Mucosa of rectum (tissue), 2 donors: ENCODE results near the gene NADK2.

Experiments
- H3K27ac ChIP-seq, 2 donors: one replicate each; pipeline ENCODE4 v1.7.0; 2013; ENCODE audit warnings: inconsistent platforms in 2 of 2, low read depth in 2 of 2, low read length in 2 of 2
- H3K27me3 ChIP-seq, 2 donors: one replicate each; pipeline ENCODE4 v1.7.0; 2013; ENCODE audit warnings: low read length in 2 of 2; ENCODE audit not compliant: control insufficient read depth in 2 of 2, insufficient read depth in 2 of 2
- H3K36me3 ChIP-seq, 2 donors: one replicate each; pipeline ENCODE4 v1.7.0; 2013; ENCODE audit warnings: low read length in 2 of 2; ENCODE audit not compliant: control insufficient read depth in 2 of 2, insufficient read depth in 2 of 2
- H3K4me1 ChIP-seq, 2 donors: one replicate each; pipeline ENCODE4 v1.7.0; 2013; ENCODE audit warnings: low read length in 2 of 2, mild to moderate bottlenecking in 1 of 2; ENCODE audit not compliant: control insufficient read depth in 2 of 2, insufficient read depth in 2 of 2
- H3K4me3 ChIP-seq, 2 donors: one replicate each; pipeline ENCODE4 v1.7.0; 2013; ENCODE audit warnings: low read length in 2 of 2
- H3K9ac ChIP-seq, 2 donors: one replicate each; pipeline ENCODE4 v1.7.0; 2013; ENCODE audit warnings: low read length in 2 of 2, low read depth in 1 of 2, mild to moderate bottlenecking in 1 of 2
- H3K9me3 ChIP-seq, 2 donors: one replicate each; pipeline ENCODE4 v1.7.0; 2013; ENCODE audit warnings: low read length in 2 of 2; ENCODE audit not compliant: control insufficient read depth in 2 of 2
- donor health status: healthy.
- donor health status: Normal muscosa, but diverticular disease.

NADK2 gene

DNA sequence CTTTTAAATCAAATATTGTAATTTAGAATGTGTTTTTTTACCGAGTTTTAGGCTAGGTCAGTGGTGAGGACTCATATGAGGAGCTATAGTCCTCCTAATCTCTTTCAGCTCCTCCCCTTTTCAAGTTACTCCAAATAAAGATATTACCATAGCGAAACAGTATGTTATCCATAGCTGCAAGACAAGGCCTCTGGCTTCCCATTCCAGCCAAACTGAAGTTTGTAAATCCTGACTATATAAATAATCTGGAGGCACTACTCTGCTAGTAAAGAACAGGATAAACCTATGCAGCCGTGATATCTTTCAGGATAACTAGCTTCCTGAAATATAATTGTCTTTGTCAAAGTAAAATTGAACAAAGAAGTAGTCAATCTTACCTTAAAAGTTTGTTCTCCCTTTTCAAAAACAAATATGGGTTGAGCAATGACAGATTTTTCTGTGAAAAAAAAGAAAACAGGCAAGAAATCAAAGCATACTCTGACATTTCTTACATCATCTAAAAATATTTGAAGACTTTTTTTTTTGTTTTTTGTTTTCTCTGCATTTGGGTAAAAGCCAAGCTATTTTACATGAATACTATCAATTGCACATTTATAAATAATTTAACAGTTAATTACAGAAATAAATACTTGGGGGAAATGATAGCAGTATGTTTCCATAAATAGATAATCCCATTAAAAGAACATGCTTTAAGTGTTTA is 29.3 kb upstream of the NADK2 start:
- no peaks in the 10 kb centered on the region for H3K36me3 ChIP-seq
- H3K27me3 ChIP-seq, result no peaks in the 10 kb centered on the region
- H3K9ac ChIP-seq, result no peak overlapping the region
- no peak overlapping the region for H3K27ac ChIP-seq
- no peaks in the 10 kb centered on the region for H3K9me3 ChIP-seq
- no peaks in the 10 kb centered on the region for H3K4me1 ChIP-seq
- H3K4me3 ChIP-seq, result no peak overlapping the region

DNA sequence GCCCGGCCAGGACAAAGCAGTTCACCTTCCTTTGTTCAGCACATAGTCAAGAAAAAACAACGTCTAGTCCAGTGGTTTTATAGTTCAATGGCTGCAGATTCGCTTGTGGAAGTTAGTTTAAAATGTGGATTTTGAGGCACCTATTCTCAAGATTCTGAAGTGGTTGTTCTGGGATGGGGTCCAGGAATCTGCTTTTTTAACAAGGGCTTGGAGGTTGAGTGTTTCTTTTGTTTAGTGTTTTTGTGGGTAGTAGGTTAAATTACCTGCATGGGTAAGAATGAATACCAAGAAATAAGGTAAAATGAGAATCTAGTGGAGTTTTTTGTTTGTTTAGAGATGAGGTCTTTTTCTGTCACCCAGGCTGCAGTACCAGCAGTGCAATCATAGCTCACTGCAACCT is 28.4 kb upstream of the NADK2 start:
- no peaks in the 10 kb centered on the region for H3K36me3 ChIP-seq
- no peaks in the 10 kb centered on the region for H3K4me1 ChIP-seq
- no peak overlapping the region for H3K4me3 ChIP-seq
- H3K27ac ChIP-seq, result no peak overlapping the region
- H3K27me3 ChIP-seq, result no peaks in the 10 kb centered on the region
- no peak overlapping the region for H3K9ac ChIP-seq
- H3K9me3 ChIP-seq, result no peaks in the 10 kb centered on the region

DNA sequence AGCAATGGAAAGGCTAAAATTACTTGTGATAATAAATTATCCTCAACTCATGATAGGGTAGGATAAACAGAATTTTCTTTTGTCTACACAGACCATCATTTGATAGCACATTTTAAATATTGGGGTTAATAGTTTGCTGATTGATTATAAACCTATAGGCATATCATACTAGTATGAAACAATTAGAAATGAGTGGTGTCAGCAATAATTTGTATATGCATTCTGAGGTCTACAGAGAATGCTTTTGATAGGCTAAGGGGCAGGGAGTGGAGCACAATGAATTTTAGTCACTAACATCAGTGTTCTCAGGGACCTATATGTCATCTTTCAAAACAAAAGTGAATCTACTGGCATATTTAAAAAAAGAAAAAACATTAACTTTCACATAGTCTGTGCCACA is 27.8 kb upstream of the NADK2 start:
- H3K27ac ChIP-seq, result no peak overlapping the region
- H3K27me3 ChIP-seq, result no peaks in the 10 kb centered on the region
- H3K36me3 ChIP-seq, result no peaks in the 10 kb centered on the region
- no peak overlapping the region for H3K4me3 ChIP-seq
- H3K4me1 ChIP-seq, result no peaks in the 10 kb centered on the region
- no peaks in the 10 kb centered on the region for H3K9me3 ChIP-seq
- no peak overlapping the region for H3K9ac ChIP-seq

DNA sequence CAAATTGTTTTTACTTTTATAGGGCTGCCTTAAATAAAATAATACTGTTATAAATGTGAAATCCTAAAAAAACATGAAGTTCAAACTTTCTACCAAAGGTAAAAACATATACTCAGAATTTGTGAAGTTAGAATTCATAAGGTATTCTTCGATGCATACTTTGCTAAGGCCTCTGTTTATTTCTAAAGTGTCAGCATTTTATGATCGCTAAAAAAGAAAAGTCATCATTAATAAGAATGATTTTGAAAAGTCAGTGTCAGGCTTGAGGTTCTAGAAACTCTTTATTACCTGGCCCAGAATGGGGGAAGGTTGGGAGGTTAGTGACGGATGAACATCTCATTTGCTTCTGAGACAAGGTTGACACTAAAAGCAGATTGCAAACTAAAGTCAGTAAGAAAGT is 26.2 kb upstream of the NADK2 start:
- Histone ChIP-seq H3K4me3 (no peak overlapping the region), H3K27ac (no peak overlapping the region)

DNA sequence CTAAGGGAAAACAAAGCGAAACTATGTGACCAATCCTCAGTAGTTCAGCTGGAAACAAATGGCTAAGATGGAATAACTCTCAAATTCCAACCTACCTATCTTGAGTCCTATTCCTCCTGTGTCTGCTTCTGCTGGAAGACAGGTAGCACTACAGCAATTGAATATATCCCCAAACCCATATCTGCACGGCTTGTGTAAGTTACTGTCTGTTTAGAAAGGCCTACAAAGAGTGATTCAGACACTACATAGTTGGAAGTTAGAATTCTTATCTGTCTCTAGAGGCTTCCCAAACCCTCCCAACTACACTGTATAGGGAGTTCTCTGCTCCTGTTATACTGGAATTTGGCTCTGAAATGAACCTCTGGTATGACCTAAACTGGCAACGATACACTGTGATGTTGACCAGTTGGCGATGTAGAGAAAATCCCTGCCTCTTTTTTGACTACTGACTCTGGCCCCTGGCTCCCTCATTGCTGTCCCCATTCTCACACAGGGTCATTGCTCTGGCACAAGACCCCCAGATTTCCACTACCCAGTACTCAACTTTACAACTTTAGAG is 22.6 kb upstream of the NADK2 start:
- Histone ChIP-seq H3K4me1 (no peaks in the 10 kb centered on the region), H3K9ac (no peak overlapping the region), H3K9me3 (no peaks in the 10 kb centered on the region), H3K4me3 (no peak overlapping the region), H3K36me3 (no peaks in the 10 kb centered on the region), H3K27ac (no peak overlapping the region), H3K27me3 (no peaks in the 10 kb centered on the region)

More for the DNA sequence above, 26.2 kb upstream of the NADK2 start:
- Histone ChIP-seq H3K4me1 (no peaks in the 10 kb centered on the region), H3K9me3 (no peaks in the 10 kb centered on the region), H3K27me3 (no peaks in the 10 kb centered on the region), H3K36me3 (no peaks in the 10 kb centered on the region), H3K9ac (no peak overlapping the region)

DNA sequence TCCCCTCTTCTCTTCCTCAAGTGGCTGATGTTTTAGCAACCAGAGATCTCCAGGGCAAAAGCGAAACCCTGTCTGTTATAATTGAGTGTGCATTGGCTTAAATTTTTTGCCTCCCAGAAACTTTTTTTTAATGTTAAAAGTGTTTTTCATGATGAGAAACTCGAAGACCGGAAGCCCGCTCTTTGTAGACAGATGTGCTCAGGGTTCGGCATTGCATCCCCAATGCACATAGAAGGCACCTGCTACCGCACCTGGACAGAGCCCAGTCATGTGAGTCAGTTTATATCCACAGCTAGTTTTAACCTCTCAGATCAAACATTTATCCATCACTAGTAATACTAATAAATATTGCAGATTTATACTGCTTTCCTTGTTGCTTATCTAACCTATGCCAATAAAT is 19.5 kb upstream of the NADK2 start:
- Histone ChIP-seq H3K9ac (no peak overlapping the region), H3K36me3 (no peaks in the 10 kb centered on the region), H3K27ac (no peak overlapping the region), H3K9me3 (no peaks in the 10 kb centered on the region), H3K27me3 (no peaks in the 10 kb centered on the region), H3K4me3 (no peak overlapping the region), H3K4me1 (no peaks in the 10 kb centered on the region)

DNA sequence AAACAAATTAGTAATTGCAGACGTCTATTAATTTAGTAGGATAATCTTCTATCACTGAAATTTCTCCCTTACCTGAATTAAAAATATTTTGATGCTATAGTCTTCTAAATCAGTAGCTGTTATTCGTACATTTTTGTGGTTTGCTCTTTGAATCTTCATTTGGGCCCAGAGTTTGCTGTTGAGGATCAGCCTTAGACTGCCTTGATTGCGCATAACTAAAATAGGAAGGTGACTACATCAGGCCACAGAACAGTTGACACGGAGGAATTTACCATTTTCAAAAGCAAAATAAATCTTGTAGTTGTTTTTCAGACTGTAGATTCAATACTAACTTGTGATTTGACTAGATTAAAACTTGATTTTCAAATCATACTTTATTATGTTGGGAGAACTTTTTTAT is 11.8 kb upstream of the NADK2 start:
- H3K9ac ChIP-seq, result no peak overlapping the region
- H3K4me1 ChIP-seq, result no peaks in the 10 kb centered on the region
- no peaks in the 10 kb centered on the region for H3K9me3 ChIP-seq
- H3K36me3 ChIP-seq, result no peaks in the 10 kb centered on the region
- H3K27me3 ChIP-seq, result no peaks in the 10 kb centered on the region
- H3K4me3 ChIP-seq, result no peak overlapping the region
- no peak overlapping the region for H3K27ac ChIP-seq

DNA sequence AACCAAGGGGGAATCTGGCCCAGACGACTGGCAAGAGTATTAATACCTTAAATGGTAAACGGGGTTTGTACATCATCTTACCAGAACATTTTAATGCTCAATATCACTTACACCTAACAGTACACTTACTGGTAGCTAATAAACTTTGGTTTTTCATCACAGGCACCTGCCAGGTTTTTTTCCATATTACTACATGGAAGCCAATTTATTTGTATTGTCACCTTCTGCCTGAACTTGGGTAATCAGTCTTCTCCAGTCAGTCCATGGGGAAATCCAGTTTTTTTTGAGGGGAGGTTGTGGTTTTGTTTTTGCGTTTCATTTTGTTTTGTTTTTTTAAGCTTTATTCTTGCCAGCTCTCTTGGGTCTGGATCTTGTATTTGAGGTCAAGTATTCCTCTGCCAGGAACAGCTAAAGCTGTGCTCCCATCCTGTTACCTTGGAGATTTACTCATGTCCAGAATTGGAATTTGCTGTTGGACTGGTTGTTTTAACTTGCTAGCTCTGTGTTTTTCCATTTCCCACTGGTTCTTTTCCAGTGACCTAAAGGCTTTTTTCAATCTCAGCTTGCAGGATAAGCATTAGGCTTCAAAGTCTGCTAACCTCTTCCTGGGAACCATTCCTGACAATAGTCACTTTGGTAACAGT is 11.1 kb upstream of the NADK2 start:
- Histone ChIP-seq H3K9ac (no peak overlapping the region), H3K27ac (no peak overlapping the region), H3K36me3 (no peaks in the 10 kb centered on the region), H3K9me3 (no peaks in the 10 kb centered on the region), H3K4me3 (no peak overlapping the region), H3K4me1 (no peaks in the 10 kb centered on the region), H3K27me3 (no peaks in the 10 kb centered on the region)

DNA sequence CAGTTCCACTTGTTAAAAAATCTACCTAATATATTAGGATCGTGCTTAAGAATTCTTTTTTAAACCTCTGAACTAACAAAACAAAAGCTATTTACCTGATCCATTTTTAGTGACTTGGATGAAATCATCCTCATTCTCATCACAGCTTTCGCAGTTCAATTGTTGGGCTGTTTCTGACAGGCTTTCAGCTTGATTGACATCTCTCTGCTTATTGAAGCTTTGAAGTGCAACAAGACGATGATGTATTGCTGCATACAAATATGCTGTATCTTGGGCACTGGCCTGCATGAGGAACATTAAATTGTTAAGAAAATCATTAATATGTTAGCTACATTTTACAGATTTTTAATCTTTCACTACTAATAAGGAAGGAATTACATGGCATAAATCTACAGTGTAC is 9.5 kb upstream of the NADK2 start:
- Histone ChIP-seq H3K9me3 (no peaks in the 10 kb centered on the region), H3K27ac (no peak overlapping the region), H3K27me3 (no peaks in the 10 kb centered on the region), H3K36me3 (no peaks in the 10 kb centered on the region), H3K4me1 (no peaks in the 10 kb centered on the region), H3K4me3 (no peak overlapping the region), H3K9ac (no peak overlapping the region)

DNA sequence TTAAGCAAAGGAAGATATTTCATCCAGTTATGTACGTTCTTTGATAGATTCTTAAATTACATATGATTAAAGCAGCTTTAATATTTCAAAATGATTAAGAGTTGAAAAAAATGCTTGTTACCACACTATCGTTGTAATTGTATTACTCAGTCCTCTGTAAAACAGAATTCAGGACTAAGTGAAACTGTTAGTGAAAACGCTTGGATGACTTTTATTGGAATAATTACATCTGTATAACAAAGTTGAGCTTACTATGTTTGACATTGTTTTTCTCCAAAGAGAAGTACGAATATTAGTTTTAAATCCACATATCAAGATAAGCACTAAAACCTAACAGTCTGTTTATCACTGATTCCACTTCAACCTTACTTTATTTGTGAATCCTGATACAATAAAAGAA is 8.7 kb upstream of the NADK2 start:
- Histone ChIP-seq H3K4me3 (no peak overlapping the region), H3K9me3 (no peaks in the 10 kb centered on the region), H3K36me3 (no peaks in the 10 kb centered on the region), H3K27ac (no peak overlapping the region), H3K9ac (no peak overlapping the region), H3K27me3 (no peaks in the 10 kb centered on the region), H3K4me1 (no peaks in the 10 kb centered on the region)
